ENCODE results near the gene PEF1.

PEF1 gene

DNA sequence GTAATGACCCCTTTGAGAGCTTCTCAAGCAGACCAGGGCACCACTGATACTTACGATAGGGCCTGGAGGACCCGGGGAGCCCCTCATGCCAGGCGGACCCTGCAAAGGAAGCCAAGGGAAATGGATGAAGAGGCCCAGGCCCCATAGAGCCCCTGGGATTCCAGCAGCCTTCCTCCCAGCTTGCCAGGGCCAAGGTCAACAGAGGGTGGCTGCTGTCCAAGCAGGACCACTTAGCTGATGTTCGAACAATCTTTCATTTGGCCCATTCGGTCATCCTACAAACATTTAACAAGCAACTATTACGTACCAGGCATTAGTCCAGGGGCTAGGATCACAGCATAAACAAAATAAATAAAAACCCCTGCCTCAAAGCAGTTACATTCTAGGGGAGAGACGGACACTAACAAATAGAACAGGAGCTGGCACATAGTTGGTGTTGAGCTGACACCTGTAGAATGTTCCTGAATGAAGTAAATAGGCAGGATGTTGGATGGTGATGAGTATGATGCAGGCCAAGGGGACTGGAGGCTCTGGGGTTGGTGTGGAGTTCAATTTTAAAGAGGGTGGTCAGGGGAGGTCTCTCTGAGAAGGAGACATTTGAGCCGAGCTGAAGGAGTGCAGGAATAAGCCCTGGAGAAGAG, 27.0 kb upstream of the PEF1 start:
- no peaks in the 10 kb centered on the region for H3K9me3 ChIP-seq
- H3K4me1 ChIP-seq (ENCODE audit: control insufficient read depth in 1 of 2, insufficient read depth in 1 of 2, low read depth in 1 of 2, low read length in 1 of 2): peaks cover 0 to 10% of the 10 kb centered on the region in 2 experiments
- H3K27me3 ChIP-seq: peaks cover 42% of the 10 kb centered on the region
- TF ChIP-seq, protein P1, sequence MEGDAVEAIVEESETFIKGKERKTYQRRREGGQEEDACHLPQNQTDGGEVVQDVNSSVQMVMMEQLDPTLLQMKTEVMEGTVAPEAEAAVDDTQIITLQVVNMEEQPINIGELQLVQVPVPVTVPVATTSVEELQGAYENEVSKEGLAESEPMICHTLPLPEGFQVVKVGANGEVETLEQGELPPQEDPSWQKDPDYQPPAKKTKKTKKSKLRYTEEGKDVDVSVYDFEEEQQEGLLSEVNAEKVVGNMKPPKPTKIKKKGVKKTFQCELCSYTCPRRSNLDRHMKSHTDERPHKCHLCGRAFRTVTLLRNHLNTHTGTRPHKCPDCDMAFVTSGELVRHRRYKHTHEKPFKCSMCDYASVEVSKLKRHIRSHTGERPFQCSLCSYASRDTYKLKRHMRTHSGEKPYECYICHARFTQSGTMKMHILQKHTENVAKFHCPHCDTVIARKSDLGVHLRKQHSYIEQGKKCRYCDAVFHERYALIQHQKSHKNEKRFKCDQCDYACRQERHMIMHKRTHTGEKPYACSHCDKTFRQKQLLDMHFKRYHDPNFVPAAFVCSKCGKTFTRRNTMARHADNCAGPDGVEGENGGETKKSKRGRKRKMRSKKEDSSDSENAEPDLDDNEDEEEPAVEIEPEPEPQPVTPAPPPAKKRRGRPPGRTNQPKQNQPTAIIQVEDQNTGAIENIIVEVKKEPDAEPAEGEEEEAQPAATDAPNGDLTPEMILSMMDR (IDR thresholded peaks at IDR 0.05): no peak
- H3K27ac ChIP-seq: no peak overlapping the region
- H3K4me3 ChIP-seq (ENCODE audit: low read depth in 1 of 2, low read length in 1 of 2): no peak overlapping the region
- no peaks in the 10 kb centered on the region for H3K36me3 ChIP-seq

DNA sequence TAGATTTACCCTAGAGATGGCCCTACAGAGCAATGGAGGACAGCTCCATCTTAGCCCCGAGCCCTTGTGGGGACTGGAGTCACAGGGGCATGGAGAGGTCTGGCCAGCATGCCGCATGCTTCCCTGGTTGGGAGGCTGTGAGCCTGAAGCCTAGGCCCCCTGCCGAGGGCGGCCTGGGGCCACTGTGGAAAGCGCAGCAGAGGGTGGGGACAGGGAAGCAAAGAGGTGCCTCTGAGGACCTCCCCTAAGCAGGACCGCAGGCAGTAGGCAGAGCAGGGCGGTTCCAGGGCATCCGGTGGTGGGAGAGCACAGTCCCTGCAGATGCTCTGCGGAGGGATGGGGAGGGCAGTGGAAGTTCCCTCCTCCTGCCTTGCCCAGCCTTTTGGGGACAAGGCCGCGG, 26.5 kb upstream of the PEF1 start:
- H3K27ac ChIP-seq: no peak overlapping the region
- TF ChIP-seq, protein P1 (IDR thresholded peaks at IDR 0.05): no peak
- H3K4me1 ChIP-seq (ENCODE audit: control insufficient read depth in 1 of 2, insufficient read depth in 1 of 2, low read depth in 1 of 2, low read length in 1 of 2): peaks cover 0 to 10% of the 10 kb centered on the region in 2 experiments
- H3K36me3 ChIP-seq: no peaks in the 10 kb centered on the region
- H3K27me3 ChIP-seq: peaks cover 42% of the 10 kb centered on the region
- H3K9me3 ChIP-seq: no peaks in the 10 kb centered on the region
- no peak overlapping the region for H3K4me3 ChIP-seq (ENCODE audit: low read depth in 1 of 2, low read length in 1 of 2)

DNA sequence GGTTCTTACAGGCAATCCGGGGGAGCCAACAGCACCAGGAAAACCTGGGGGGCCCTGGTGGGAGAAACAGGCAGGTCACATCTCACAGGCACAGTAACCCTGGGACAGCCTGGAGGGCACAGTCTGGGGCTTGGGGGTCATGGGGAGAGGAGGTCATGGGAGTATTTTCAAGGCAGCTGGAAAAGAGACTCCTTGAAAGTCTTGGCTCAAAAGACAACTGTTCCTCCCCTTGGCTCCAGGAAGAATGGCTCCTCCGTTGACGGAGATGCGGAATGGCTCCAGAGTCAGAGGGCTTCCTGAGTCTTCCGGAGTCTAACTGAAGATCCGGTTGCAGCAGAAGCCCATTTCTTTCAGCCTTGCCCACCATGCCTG, 25.9 kb upstream of the PEF1 start:
- Histone ChIP-seq H3K4me3 (ENCODE audit: low read depth in 1 of 2, low read length in 1 of 2) (no peak overlapping the region), H3K36me3 (no peaks in the 10 kb centered on the region), H3K27ac (no peak overlapping the region), H3K4me1 (ENCODE audit: control insufficient read depth in 1 of 2, insufficient read depth in 1 of 2, low read depth in 1 of 2, low read length in 1 of 2) (peaks cover 0 to 10% of the 10 kb centered on the region in 2 experiments), H3K9me3 (no peaks in the 10 kb centered on the region), H3K27me3 (peaks cover 42% of the 10 kb centered on the region)
- TF ChIP-seq, protein P1 (IDR thresholded peaks at IDR 0.05): no peak

DNA sequence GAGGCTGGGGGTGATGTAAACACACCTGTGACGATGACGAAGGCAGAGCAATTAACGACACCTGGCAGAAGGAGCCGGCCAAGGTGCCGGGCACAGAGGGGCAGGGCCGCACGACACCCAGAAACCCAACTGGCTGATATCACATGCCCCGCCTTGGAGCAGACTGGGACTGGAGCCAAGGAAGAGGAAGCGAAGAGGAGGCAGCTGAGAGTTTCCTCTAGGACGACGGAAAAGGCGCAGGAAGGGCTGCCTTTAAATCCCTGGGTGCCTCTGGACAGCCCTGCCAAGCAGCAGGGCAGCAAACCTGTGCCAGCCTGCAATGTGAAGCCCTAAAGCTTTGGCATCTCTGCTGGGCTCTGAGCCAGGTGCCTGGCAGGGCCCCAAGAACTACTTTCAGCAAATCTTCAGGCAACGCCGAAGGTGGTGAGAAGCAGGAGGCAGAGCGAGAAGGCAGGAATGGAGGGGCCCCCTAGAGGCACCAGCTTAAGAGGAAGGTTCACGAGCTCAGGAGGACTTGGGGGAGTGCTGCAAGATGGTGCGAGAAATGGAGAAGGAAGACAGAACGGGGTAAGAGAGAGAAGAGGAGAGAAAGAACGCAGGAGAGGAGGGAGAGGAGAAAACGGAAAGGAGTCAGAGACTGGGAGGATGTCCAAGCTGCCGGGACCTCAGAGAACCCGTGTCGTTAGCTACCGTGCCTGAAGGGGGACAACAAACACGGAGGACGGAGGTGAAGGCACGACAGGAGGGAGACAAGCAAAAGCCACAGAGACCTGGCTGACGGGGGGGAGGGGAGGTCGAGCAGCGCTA, 25.3 kb upstream of the PEF1 start:
- no peak overlapping the region for H3K27ac ChIP-seq
- no peak overlapping the region for H3K4me3 ChIP-seq (ENCODE audit: low read depth in 1 of 2, low read length in 1 of 2)
- peaks cover 42% of the 10 kb centered on the region for H3K27me3 ChIP-seq
- TF ChIP-seq, protein P1 (IDR thresholded peaks at IDR 0.05): no peak
- H3K9me3 ChIP-seq: no peaks in the 10 kb centered on the region
- H3K36me3 ChIP-seq: no peaks in the 10 kb centered on the region
- H3K4me1 ChIP-seq (ENCODE audit: control insufficient read depth in 1 of 2, insufficient read depth in 1 of 2, low read depth in 1 of 2, low read length in 1 of 2): peaks cover 0 to 10% of the 10 kb centered on the region in 2 experiments

DNA sequence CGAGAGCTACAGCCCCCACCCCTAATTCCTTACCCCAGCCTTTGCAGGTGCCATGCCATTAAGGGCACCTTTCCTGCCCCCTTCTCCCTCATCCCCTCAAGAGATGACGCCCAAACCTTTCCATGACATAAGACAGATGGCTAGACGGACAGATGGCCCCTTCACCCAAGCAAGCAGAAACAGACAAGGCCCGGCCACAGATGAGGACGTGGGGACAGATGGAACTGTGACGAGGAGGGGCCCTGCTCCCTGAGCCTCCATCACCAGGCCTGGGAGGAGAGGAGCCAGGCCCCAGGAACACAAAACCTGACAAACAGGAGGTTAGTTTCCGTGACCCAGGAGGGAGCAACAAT, 24.7 kb upstream of the PEF1 start:
- Histone ChIP-seq H3K4me1 (ENCODE audit: control insufficient read depth in 1 of 2, insufficient read depth in 1 of 2, low read depth in 1 of 2, low read length in 1 of 2) (peaks cover 0 to 10% of the 10 kb centered on the region in 2 experiments), H3K36me3 (no peaks in the 10 kb centered on the region), H3K4me3 (ENCODE audit: low read depth in 1 of 2, low read length in 1 of 2) (no peak overlapping the region), H3K27ac (no peak overlapping the region), H3K9me3 (no peaks in the 10 kb centered on the region), H3K27me3 (peaks cover 42% of the 10 kb centered on the region)
- TF ChIP-seq, protein P1 (IDR thresholded peaks at IDR 0.05): no peak
